Adipocyte (in vitro differentiated cells): ENCODE results near the gene TRPV2.

ENCODE experiments used
- DNase-seq: peaks from one replicate; pipeline ENCODE4 v3.0.0-alpha.2; 2015; ENCODE audit warnings: low read depth
- H3K27me3 ChIP-seq: replicated peaks from 2 replicates; pipeline ENCODE4 v1.7.0; 2013; ENCODE audit warnings: mild to moderate bottlenecking, low read length, moderate library complexity; ENCODE audit not compliant: control insufficient read depth, insufficient read depth
- H3K36me3 ChIP-seq: 2 replicates; pipeline ENCODE4 v1.7.0; 2013; ENCODE audit warnings: low read length, mild to moderate bottlenecking, moderate library complexity; ENCODE audit not compliant: control insufficient read depth, insufficient read depth, severe bottlenecking
- H3K4me1 ChIP-seq: 2 replicates; pipeline ENCODE4 v1.7.0; 2013; ENCODE audit warnings: mild to moderate bottlenecking, low read length, moderate library complexity; ENCODE audit not compliant: control insufficient read depth, insufficient read depth
- H3K4me3 ChIP-seq: 2 replicates; pipeline ENCODE4 v1.7.0; 2013; ENCODE audit warnings: mild to moderate bottlenecking, low read length, moderate library complexity
- H3K9ac ChIP-seq: 2 replicates; pipeline ENCODE4 v1.7.0; 2013; ENCODE audit warnings: mild to moderate bottlenecking, low read length, moderate library complexity
- H3K9me3 ChIP-seq: 2 replicates; pipeline ENCODE4 v1.7.0; 2013; ENCODE audit warnings: mild to moderate bottlenecking, low read length, moderate library complexity; ENCODE audit not compliant: control insufficient read depth

TRPV2 gene

GRCh38 chr17:16407911-16408588, 7.3 kb upstream of the TRPV2 start:
- peak; percentile 64 for DNase-seq
- no peak overlapping the region for H3K4me3 ChIP-seq
- peaks cover 8% of the 10 kb centered on the region for H3K4me1 ChIP-seq
- H3K9me3 ChIP-seq: no peaks in the 10 kb centered on the region
- H3K9ac ChIP-seq: no peak overlapping the region
- no peaks in the 10 kb centered on the region for H3K27me3 ChIP-seq
- H3K36me3 ChIP-seq: no peaks in the 10 kb centered on the region

GRCh38 chr17:16417399-16417798, 2.0 kb downstream of the TRPV2 start:
- no peak overlapping the region for H3K9ac ChIP-seq
- DNase-seq: no peak
- H3K27me3 ChIP-seq: no peaks in the 10 kb centered on the region
- no peaks in the 10 kb centered on the region for H3K36me3 ChIP-seq
- H3K9me3 ChIP-seq: no peaks in the 10 kb centered on the region
- H3K4me1 ChIP-seq: peaks cover 36% of the 10 kb centered on the region
- H3K4me3 ChIP-seq: no peak overlapping the region

GRCh38 chr17:16417896-16418684, 2.7 kb downstream of the TRPV2 start:
- peaks cover 36% of the 10 kb centered on the region for H3K4me1 ChIP-seq
- no peaks in the 10 kb centered on the region for H3K36me3 ChIP-seq
- no peak overlapping the region for H3K9ac ChIP-seq
- no peak overlapping the region for H3K4me3 ChIP-seq
- peak; percentile 12 for DNase-seq
- H3K9me3 ChIP-seq: no peaks in the 10 kb centered on the region
- no peaks in the 10 kb centered on the region for H3K27me3 ChIP-seq

- Histone ChIP-seq H3K9me3 (no peaks in the 10 kb centered on the region), H3K4me3 (peak overlapping the region; percentile 48), H3K36me3 (peaks cover 4% of the 10 kb centered on the region), H3K4me1 (peaks cover 36% of the 10 kb centered on the region), H3K27me3 (no peaks in the 10 kb centered on the region), H3K9ac (peak overlapping the region; percentile 52)
- DNase-seq: no peak
Observed at GRCh38 chr17:16418685-16419068, 3.3 kb downstream of the TRPV2 start.

- peaks cover 36% of the 10 kb centered on the region for H3K4me1 ChIP-seq
- H3K9me3 ChIP-seq: no peaks in the 10 kb centered on the region
- H3K36me3 ChIP-seq: peaks cover 5% of the 10 kb centered on the region
- H3K9ac ChIP-seq: peak overlapping the region; percentile 52
- H3K27me3 ChIP-seq: no peaks in the 10 kb centered on the region
- peak; percentile 76 for DNase-seq
- H3K4me3 ChIP-seq: peak overlapping the region; percentile 48
Observed at GRCh38 chr17:16419074-16419928, 3.9 kb downstream of the TRPV2 start.

GRCh38 chr17:16419929-16420271, 4.5 kb downstream of the TRPV2 start:
- Histone ChIP-seq H3K4me3 (peak overlapping the region; percentile 48), H3K4me1 (peaks cover 36% of the 10 kb centered on the region), H3K9me3 (no peaks in the 10 kb centered on the region), H3K9ac (peak overlapping the region; percentile 52), H3K36me3 (peaks cover 5% of the 10 kb centered on the region), H3K27me3 (no peaks in the 10 kb centered on the region)
- DNase-seq: peak; percentile 38

GRCh38 chr17:16422416-16422815, 7.0 kb downstream of the TRPV2 start:
- Histone ChIP-seq H3K9me3 (no peaks in the 10 kb centered on the region), H3K4me1 (peaks cover 31% of the 10 kb centered on the region), H3K27me3 (no peaks in the 10 kb centered on the region), H3K36me3 (peaks cover 11% of the 10 kb centered on the region), H3K9ac (no peak overlapping the region), H3K4me3 (no peak overlapping the region)
- no peak for DNase-seq

GRCh38 chr17:16423226-16423872, 8.0 kb downstream of the TRPV2 start:
- Histone ChIP-seq H3K9ac (no peak overlapping the region), H3K4me1 (peaks cover 21% of the 10 kb centered on the region), H3K9me3 (no peaks in the 10 kb centered on the region), H3K36me3 (peaks cover 11% of the 10 kb centered on the region), H3K4me3 (no peak overlapping the region), H3K27me3 (no peaks in the 10 kb centered on the region)
- DNase-seq: no peak

- DNase-seq: no peak
- Histone ChIP-seq H3K9ac (no peak overlapping the region), H3K4me3 (no peak overlapping the region), H3K27me3 (no peaks in the 10 kb centered on the region), H3K4me1 (peaks cover 3% of the 10 kb centered on the region), H3K9me3 (no peaks in the 10 kb centered on the region), H3K36me3 (peaks cover 16% of the 10 kb centered on the region)
Observed at GRCh38 chr17:16425202-16425601, 9.8 kb downstream of the TRPV2 start.

- H3K4me1 ChIP-seq: no peaks in the 10 kb centered on the region
- no peaks in the 10 kb centered on the region for H3K27me3 ChIP-seq
- DNase-seq: no peak
- H3K9ac ChIP-seq: no peak overlapping the region
- H3K4me3 ChIP-seq: no peak overlapping the region
- H3K36me3 ChIP-seq: peaks cover 16% of the 10 kb centered on the region
- no peaks in the 10 kb centered on the region for H3K9me3 ChIP-seq
Observed at GRCh38 chr17:16425698-16426659, 10.6 kb downstream of the TRPV2 start.
